KG1 (cell line): ENCODE results near the gene DESI2.

Source experiments
- DNase-seq: peaks from one replicate; lab custom pipeline; 2025; lab: John Stamatoyannopoulos, UW

The DESI2 gene

DNA sequence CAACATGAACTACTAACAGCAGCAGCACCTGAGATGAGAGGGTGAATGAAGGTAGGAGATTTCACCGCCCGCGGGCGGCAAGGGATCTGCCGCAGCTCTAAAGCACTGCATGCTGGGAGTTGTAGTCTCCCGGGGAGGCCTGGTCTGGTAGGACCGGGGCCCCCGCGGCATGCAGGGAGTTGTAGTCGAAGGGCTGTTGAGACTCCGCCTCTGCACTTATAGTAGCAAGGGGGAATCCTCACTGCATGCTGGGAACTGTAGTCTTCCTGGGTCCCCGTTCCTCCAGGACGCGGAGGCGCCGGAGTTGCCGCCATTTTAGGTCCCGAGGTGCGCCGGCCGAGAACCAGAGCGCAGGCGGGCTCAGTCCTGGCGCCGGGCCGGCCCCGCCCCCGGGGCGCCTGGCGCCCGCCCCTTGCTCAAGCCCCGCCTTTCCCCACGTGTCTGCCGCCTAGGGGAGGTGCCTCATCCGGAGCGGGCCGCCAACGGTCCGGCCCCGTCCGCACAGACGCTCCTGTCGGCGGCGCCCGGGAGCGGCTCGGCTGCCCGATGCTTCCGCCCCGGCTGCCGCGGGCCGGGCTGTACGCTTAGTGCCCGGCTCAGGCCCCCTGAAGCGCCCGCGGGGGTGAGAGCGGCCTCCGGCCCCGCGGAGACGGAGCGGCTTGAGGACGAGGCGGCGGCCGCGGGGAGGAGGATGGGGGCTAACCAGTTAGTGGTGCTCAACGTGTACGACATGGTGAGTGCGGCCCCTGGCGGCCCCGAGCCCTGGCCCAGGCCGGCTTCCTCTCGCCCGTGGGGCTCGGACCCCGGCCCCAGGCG is at the start of gene DESI2:
DESI2 (plus strand) TSS at position 504 of the 816 bp plus-strand sequence; CDS start at position 692, 188 bp downstream.
- DNase-seq, result peak; percentile 93

DNA sequence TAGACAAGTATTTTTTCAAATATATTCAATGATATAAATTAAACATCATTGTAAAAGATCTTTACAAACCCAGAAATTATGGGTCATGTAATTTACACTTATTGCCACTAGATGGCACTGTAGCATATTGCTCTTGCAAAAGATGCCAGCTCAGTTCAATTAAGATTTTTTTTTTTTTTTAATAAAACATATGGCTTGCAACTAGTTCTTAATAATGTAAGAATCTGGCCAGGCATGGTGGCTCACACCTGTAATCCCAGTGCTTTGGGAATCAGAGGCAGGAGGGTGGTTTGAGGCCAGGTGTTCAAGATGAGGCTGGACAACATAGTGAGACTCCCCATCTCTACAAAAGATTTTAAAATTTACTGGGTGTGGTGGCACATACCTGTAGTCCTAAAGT is 49.4 kb upstream of the DESI2 start:
- DNase-seq, result no peak

DNA sequence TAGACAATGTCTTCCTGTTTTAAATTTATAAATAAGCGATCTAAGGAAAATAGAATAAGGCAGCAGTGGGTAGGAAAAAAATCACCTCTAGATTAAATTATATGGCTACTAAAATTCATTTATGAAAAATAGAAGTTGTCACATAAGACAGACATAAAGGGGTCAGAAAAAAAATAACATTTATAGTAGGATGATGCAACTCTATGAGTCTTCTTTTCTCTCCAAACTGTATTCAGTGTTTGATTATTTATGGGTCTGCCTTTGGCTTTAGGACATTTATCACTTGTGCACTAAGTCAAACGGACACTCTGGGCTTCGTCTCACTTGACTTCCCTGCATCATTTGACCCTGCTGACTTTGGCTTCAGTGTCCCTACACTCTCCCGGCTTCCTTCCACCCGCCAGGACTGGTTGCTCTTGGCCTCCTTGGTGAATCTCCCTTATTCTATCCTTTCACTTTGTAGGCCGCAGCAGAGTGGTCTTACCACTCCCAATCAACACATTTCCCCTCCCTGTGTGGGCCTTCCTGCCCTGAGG is 47.0 kb upstream of the DESI2 start:
- no peak for DNase-seq

DNA sequence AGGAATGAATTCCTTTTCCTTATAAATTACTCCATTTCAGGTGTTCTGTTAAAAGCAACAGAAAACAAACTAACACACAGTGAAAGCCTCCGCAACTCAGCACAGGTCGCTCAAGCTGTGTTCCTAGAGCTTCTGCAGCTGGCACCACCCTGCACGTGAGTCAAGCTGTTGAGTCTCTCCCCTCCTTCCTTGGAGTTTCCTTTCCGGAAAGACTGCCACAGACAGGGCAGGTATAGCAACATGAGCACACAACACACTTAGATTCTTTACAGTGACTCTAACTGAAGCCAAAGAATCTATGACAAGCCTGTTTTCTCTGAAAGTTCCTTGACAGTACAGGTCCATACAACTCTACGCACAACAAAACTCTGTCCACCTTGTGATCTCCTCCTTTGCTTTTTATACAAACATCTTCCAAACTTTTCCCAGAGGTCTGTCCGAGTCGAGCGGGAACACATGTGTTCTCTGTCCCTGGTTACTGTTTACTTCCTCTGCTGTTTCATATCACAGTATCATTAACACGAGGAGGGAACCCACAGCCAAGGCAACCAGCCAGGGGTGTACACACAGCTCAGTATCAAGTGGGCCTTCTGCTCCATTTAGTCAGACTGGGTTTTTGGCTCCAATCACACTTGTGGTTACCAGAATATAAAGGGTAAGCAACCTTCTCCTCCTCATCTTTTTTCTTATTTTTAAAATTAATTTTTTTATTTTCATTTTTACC is 38.7 kb upstream of the DESI2 start:
- no peak for DNase-seq

DNA sequence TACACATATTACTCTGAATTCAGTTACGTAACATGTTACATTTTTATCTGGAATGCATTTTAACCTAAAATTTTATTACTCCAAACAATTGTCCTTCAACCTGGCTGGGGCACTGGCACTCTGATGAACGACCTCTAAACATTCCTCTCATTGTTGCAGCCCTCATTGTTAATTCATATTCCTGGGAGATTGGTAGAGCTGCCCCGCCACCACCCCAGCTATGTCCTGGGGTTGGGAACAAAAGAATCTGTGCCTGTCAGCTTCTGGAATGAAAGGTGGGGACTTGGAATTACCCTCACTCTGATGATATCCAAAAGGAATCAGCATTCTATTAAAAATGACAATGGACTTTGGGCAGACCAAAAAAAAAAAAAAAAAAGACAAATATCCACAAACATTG is 38.0 kb upstream of the DESI2 start:
- no peak for DNase-seq

DNA sequence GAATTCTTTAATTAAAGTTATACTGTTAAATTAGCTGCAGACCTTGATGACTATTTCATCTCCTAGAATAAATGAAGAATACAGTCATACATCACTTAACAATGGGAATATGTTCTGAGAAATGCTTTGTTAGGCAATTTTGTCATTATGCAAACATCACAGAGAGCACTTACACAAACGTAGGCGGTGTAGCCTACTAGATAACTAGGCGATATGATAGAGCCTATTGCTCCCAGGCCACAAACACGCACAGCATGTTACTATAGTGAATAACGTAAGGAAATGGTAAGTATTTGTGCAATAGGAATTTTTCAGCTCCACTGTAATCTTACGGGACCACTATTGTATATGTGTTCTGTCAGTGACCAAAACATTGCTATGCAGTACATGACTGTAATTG is 37.6 kb upstream of the DESI2 start:
- DNase-seq, result no peak

DNA sequence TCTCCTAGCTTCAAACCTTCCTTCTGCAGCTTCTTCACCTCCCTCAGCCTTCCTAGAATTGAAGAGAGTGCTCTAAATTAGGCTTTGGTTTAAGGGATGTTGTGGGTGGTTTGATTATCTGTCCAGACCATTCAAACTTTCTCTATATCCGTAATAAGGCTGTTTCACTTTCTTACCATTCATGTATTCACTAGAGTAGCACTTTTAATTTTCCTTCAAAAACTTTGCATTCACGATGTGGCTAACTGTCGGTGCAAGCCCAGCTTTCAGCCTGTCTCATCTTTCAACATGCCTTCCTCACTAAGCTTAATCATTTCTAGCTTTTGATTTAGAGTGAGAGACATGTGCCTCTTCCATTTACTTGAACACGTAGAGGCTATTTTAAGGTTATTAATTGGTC is 26.2 kb upstream of the DESI2 start:
- no peak for DNase-seq

DNA sequence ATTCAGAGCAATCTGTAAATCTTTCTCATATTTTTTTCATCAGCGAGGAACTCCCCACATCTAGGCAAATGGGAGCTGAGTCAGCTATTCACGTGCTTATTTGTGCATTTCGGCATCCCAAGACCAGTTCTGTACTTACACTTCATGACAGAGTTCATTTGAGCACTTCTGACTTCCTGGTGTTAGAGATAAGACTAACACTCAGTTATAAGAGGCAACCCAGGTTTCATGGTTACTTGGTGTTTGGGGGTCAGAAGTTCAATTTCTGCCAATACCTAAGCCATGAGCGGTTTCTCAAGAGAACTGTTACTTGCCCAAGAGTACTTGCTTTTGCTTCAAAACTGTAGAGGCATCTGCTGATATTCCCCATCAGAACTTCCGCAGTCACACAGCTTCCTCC is 24.1 kb upstream of the DESI2 start:
- no peak for DNase-seq

DNA sequence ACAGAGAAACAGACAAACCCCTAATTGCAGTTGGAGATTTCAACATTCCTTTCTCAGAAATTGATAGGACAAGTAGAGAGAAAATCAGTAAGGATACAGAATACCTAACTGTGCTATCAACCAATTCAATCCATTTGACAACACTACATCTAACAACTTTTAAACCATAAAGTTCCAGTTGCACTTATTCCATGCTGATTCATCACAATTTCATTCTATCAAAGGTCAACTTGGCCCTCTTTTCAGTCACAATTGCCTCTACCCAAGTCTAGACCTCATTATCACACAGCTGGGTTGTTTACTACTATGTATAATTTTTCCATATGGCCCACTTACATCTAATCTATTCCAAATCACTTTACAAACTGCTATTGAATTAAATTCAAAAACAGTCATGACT is 19.8 kb upstream of the DESI2 start:
- DNase-seq, result no peak

DNA sequence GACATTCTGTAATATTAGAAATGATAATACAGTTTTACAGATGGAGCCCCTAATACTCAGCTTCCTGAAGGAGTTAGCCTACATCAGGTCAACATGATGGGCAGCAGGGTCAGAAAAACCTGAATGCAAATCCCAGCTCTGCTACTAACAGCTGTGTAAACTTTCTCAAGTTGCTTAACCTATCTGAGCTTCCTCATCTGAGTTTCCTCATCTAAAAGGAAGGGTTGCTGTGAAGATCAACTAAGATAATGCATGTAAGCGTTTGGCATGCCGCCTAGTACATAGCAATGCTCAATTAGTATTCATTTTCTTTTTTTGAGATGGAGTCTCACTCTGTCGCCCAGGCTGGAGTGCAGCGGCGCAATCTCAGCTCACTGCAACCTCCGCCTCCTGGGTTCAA is 18.4 kb upstream of the DESI2 start:
- DNase-seq, result no peak

DNA sequence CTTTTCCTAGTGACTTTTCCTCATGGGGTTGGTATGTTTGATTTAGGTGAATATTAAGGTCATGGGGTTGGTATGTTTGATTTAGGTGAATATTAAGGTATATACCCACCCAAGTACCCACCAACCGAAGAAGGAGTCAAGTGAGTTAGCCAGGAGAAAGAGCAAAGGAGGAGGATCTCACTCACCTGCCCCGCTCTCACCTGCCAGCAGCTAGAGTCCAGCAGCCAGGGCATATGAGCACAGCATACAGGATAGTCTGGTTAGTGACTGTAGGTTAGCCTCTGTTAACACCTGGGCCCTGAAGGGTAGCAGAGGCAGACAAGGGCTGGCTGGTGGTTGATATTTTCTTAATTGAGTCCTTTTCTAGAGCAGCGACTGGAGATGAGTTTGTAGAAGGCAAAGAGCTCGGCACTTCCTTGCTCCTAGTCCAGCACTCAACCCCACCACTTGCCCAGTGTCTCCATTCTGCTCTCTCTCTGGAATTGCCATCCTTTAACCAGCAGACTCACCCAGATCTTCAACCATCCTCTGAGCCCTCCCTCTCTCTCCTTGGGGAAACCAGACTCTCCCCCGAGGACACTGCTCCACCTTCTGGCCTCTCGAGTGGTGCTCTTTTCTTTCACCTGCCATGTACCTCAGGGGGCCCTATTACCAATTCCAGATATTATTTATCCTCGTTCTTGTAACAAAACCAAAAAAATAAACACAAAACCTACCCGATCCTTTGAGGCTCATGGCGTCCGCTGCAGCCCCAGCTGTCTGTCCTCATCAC is 16.3 kb upstream of the DESI2 start:
- no peak for DNase-seq

DNA sequence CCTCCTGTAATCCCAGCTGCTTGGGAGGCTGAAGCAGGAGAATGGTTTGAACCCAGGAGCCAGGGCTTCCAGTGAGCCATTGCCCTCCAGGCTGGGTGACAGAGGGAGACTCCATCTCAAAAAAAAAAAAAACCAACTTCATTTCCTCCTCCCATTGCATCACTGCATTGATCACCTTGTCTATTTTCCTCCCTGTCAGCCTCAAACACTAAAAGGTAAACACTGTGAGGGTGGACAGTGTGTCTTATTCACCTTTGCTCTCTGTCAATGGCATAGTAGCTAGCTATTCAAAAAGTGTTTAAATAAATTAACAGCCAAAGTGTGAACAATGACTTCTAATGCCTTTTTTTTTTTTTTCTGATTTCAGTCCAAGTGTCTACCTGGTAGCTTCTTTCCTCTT is 13.4 kb upstream of the DESI2 start:
- DNase-seq, result no peak

DNA sequence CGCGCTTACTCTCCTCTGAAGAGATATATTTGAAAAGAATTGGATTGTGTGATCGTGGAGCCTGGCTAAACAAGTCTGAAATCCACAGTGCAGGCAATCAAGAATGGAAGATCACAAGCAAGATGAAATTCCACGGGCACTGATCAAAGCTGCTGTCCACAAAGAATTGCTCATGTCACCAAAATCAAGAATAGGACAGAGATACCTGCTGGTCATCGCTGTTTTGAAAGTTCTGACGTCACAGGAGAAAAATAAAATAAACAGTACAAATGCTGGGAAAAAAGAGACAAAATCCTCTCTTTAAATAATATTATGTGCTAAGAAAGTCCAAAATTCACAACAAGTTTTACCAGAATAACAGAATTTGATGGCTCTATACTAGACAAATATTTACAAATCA is 12.0 kb upstream of the DESI2 start:
- DNase-seq, result no peak

DNA sequence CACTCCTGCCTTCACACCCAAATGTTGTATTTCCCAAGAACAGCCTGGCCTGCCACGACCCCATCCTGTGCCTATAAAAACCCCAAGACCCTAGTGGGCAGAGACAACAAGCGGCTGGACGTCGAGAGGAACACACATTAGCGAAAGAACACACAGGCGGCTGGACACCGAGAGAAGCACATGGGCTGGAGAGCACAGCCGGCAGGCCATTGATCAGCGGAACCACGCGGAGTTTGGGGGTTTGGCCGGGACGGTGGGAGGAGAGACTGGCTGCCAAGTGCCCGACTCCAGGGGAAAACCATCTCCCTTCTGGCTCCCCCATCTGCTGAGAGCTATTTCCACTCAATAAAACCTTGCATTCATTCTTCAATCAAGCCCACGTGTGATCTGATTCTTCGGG is 10.4 kb upstream of the DESI2 start:
- no peak for DNase-seq

DNA sequence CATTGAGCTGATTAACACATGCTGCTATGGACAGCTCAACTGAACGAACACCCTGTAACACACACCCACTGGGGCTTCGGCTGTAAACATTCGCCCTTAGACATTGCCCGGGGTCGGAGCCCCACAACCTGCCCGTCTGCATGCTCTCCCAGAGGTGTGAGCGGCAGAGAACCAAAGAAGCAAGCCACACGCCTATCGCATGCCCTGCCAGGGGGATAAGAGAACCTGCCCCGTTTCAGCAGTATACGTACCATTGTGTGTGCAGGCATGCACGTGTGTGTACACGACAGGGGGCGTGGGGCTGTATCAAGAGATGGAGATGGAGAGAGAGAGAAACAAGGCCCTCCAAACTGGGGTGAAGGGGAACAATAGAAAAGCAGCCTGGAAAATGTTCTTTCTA is 9.9 kb upstream of the DESI2 start:
- DNase-seq, result no peak

DNA sequence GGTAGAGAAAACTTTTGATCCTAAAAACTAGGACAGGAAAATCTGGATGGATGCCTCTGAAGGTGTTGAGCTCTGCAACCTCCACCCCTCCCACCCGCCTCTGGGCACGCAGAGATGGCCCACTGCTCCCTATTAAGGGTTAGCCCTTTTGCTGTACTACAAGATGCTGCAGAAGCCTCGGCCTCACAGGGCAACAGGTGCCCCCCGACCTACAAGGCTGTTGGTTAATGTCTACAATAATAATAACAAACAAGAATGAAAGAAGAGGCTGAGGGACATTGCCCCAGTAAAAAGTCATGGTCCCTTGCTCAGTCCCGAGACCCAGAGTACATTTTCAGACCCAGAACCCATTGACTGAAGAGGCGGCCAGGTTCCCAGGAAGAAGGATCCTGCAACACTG is 7.5 kb upstream of the DESI2 start:
- no peak for DNase-seq

DNA sequence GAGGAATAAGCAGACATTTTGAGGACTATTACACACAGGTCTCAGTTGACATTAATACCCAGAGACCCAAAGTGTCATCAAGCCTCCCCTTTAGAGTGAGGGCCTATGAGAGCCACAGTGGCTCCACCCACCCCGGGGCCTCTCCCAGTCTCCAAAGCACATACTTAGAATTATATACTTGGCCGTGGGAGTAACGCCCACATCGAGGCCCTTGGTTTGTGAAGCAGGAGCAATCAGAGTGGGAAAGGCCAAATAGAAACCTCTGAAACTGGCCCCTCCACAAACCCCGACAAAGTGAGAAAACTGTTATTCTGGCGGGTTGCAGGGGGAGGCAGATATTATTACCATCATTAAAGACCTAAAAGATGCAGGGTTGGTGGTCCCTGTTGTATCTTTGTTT is 7.0 kb upstream of the DESI2 start:
- DNase-seq, result no peak

DNA sequence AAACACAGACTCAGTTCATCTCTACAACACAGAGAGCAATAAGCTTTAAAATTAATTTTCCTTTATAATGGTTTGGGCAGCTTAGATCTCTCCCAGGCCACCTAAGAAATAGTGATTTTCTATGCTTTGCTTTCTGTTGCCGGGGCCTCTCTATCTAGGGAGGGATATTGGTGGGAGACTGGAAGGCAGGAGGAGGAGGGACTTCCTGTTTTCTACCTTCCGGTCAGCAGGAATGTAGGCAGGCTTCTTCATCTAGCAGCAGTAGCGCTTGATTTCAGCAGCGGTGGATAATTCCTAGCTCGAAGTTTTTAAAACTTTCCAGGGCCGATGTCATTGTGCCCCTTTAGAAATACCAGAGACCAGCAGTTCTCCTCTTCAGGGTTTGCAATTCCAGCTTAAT is 5.1 kb upstream of the DESI2 start:
- DNase-seq, result no peak

DNA sequence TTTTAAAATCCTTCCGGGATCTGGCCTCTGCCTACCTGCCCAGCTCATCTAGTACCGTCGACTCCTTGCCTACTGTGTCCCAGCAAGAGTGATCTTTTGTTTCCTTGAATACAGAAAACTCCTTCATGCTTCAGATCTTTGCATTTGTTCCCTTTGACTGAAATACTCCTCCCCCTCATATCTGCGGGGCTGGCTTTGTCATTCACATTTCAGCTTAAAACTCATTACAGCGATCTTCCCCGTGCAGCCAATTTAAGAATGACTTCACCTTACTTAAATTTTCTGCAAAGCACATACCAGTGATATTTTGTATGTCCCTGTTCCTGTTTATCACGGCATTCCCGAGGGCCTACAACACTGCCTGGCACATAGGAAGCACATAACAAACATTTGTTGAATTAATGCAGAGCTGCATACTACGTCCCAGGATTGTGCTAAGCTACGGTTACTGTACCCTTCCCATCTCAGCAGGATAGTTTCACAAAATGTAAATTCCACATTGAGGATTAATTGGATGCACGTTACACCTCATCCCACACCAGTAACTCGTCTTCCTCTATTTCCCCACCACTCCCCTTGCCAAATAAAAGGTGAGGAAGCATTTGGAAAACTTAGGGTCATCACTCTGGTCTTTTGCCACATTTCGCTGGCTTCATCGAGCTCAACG is 837 bp upstream of the DESI2 start:
- no peak for DNase-seq

DNA sequence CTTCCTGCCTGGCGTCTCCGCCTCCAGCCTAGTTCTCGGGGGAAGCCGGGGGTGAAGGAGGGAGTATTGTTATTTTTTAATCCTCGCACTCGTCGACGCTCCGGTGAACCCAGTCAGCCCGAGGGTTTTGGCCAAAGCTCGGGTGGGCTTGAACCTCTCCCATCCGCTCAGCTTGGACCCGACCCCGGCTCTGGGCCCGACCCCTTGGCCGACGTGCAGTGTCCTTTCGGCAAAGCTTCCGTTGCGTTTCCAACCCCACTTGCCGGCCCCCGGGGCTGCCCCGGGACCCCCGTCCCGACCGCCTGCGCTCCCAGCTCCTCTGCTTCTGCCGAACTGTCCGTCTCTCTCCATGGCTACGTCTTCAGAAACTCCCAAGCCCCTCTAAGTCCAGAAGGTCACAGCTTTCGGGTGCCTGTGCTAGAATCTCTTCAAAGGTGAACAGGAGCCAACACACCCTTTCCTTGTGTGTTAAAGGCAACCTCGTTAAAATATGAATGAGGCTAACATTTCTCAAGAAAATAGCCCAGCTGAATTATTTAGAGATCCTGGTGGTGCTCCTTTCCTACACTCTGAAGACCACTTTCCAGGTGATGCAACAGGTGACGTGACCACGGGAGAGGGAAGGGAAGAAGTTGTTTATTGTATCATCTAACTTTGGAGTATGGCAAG is 647 bp downstream of the DESI2 start:
- no peak for DNase-seq
